SJSA1 (cell line): ENCODE measurements around the gene CLEC17A. TPM values are rescaled to one million over a fixed set of nuclear protein-coding genes. Genes with fewer than 3 reads are reported as not detected.
"Not testable (repeated sequence)": the region's sequence is repeated elsewhere in the genome, so short reads cannot be mapped to it uniquely, and the experiment has no call there.

Source experiments
- DNase-seq, 2 experiments: peaks; one replicate each; pipeline ENCODE4 v3.0.0-alpha.2; 2015 to 2020; ENCODE audit warnings: low spot score in 2 of 2, low read depth in 1 of 2
- H3K27ac ChIP-seq: fragments of 250-450 bp; sonication (Bioruptor Pico); 2 replicates; pipeline ENCODE4 v1.5.1; 2020; ENCODE audit warnings: mild to moderate bottlenecking, moderate library complexity
- H3K27me3 ChIP-seq: fragments of 250-450 bp; sonication (Bioruptor Pico); replicated peaks from 2 replicates; pipeline ENCODE4 v1.5.1; 2020; ENCODE audit warnings: mild to moderate bottlenecking, moderate library complexity
- H3K36me3 ChIP-seq: fragments of 250-450 bp; sonication (Bioruptor Pico); 2 replicates; pipeline ENCODE4 v1.5.1; 2020; ENCODE audit warnings: mild to moderate bottlenecking
- H3K4me1 ChIP-seq: fragments of 250-450 bp; sonication (Bioruptor Pico); replicated peaks from 2 replicates; pipeline ENCODE4 v1.6.1; 2021; ENCODE audit warnings: mild to moderate bottlenecking
- H3K4me3 ChIP-seq: fragments of 250-450 bp; sonication (Bioruptor Pico); 2 replicates; pipeline ENCODE4 v1.5.1; 2020; ENCODE audit warnings: mild to moderate bottlenecking
- H3K9me3 ChIP-seq: fragments of 250-450 bp; sonication (Bioruptor Pico); replicated peaks from 2 replicates; pipeline ENCODE4 v1.5.1; 2020; ENCODE audit warnings: mild to moderate bottlenecking
- total RNA-seq: library from RNA; depleted of rRNA; stranded (reverse); fragments of >200 nt; shearing (Covaris generic); gene quantifications from 2 replicates; pipeline ENCODE4 v1.2.3, GENCODE V29; 2014; rRNA removed

CLEC17A gene, protein sequence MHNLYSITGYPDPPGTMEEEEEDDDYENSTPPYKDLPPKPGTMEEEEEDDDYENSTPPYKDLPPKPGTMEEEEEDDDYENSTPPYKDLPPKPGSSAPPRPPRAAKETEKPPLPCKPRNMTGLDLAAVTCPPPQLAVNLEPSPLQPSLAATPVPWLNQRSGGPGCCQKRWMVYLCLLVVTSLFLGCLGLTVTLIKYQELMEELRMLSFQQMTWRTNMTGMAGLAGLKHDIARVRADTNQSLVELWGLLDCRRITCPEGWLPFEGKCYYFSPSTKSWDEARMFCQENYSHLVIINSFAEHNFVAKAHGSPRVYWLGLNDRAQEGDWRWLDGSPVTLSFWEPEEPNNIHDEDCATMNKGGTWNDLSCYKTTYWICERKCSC
- 0.18 TPM in 1 of 2 replicates, not detected in the other for total RNA-seq

- H3K4me1 ChIP-seq: no peaks in the 10 kb centered on the region
These were observed at the start of gene CLEC17A for GRCh38 chr19:14582894-14583340. TSS of gene CLEC17A (plus strand) at chr19:14583084. CDS start at chr19:14583161, 77 bp downstream.

DNA sequence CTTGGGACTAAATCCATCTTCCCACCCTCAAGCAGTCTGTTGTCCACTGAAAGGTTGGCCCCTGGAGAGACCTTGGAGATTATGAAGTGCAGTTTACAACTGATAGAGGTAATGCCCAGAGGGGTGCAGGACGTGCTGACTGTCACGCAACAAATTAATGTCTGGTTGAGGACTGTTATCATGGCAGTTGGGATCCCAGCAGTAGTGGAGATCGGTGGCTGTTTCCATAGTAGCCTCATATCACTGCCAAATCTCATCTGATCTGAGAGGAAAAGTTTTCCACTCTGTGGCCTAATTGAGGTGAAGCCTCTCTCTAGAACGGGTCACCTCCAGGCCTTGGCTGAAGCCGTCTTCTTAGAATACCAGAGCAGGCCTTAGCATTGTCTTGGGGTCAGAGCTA lies 49.4 kb upstream of the CLEC17A start:
- Histone ChIP-seq H3K9me3 (no peaks in the 10 kb centered on the region), H3K36me3 (peaks cover 7% of the 10 kb centered on the region), H3K27ac (no peak overlapping the region), H3K4me1 (peaks cover 10% of the 10 kb centered on the region; the same call in 1 of the 2 replicates), H3K4me3 (no peak overlapping the region), H3K27me3 (no peaks in the 10 kb centered on the region)
- no peak for DNase-seq

More at GRCh38 chr19:14582894-14583340, at the start of gene CLEC17A:
- Histone ChIP-seq H3K27me3 (no peaks in the 10 kb centered on the region), H3K36me3 (no peaks in the 10 kb centered on the region), H3K27ac (no peak within 1 kb of the TSS), H3K9me3 (no peaks in the 10 kb centered on the region), H3K4me3 (no peak within 1 kb of the TSS)
- no peak for DNase-seq

DNA sequence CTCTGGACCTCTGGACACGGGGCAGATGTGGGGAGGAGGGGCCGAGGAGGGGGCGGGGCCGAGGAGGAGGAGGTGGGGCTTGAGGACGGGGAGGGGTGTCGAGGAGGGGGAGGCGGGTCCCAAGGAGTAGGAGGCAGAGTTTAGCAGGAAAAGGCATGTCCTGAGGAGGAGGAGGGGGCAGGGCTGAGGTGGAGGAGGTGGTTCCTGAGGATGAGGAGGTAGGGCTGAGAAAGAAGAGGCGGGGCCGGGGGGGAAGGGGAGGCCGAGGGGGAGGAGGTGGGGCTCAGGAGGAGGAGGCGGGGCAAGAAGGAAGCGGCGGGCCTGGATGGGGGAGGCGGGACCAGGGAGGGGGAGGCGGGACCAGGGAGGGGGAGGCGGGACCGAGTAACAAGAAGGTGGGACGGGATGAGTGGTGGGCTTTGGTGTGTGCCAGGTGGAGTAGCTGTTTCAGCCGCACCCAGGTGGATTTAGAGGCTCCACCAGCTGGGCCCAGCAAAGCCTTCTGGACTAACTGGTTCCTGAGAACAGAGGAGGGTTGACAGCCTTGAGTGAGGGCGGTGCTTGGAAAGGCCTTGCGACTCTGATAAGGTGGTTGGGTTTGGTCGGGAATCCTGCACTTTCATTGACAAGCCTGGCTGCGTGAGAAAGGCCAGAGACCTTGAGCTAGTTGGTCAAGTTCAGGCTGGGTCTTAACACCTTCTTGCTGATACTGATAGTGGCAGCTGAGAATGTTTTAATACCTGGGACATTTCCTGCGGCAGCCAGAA lies 45.8 kb upstream of the CLEC17A start:
- Histone ChIP-seq H3K4me3 (no peak overlapping the region), H3K27me3 (no peaks in the 10 kb centered on the region), H3K9me3 (no peaks in the 10 kb centered on the region), H3K4me1 (no peaks in the 10 kb centered on the region), H3K27ac (no peak overlapping the region), H3K36me3 (peaks cover 7% of the 10 kb centered on the region)
- no peak for DNase-seq

- Histone ChIP-seq H3K9me3 (no peaks in the 10 kb centered on the region), H3K4me3 (no peak overlapping the region), H3K27ac (no peak overlapping the region), H3K4me1 (peaks cover 6% of the 10 kb centered on the region), H3K27me3 (no peaks in the 10 kb centered on the region), H3K36me3 (0 out of 2 replicates have a peak, but pooled peaks cover 2% of the 10 kb centered on the region)
- DNase-seq: no peak
These were observed 42.0 kb upstream of the CLEC17A start for GRCh38 chr19:14540741-14541525.

GRCh38 chr19:14541979-14542378 lies 40.9 kb upstream of the CLEC17A start:
- DNase-seq, H3K9me3 ChIP-seq, H3K36me3 ChIP-seq, H3K27ac ChIP-seq, H3K4me3 ChIP-seq, H3K27me3 ChIP-seq, H3K4me1 ChIP-seq: not testable (repeated sequence)

DNA sequence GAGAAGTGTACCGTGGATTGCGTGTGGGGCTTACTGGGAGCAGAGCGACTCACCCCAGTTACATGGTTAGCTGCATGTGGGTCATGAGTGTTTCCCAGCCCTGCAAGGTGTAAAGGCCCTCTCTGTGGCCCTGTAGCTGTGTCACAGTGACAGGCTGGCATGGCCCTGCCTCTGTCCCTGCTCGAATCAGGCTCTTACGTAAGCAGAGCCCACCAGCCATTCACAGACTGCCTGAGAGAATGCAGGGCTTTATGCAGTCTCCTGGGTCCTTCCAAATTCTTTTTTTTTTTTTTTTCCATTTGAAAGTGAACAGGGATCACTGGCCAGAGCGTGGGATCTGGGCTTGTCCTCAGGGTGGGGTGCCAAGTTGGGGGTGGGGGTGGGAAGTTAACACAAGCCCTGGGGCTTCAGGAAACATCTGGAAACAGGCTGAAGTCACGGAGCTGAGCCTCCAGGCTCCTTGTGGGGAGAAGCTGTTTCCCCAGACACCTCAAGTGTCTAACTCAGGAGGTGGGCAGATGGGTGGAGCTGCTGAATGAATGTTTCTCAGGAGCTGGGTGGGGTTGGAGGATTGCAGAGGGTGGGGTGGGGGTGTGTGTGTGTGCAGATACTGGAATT lies 40.1 kb upstream of the CLEC17A start:
- Histone ChIP-seq H3K4me1 (peaks cover 6% of the 10 kb centered on the region), H3K9me3 (no peaks in the 10 kb centered on the region)
- no peak for DNase-seq

GRCh38 chr19:14544047-14544446 lies 38.8 kb upstream of the CLEC17A start:
- Histone ChIP-seq H3K27ac (no peak overlapping the region), H3K9me3 (no peaks in the 10 kb centered on the region), H3K4me3 (no peak overlapping the region), H3K4me1 (peaks cover 6% of the 10 kb centered on the region), H3K36me3 (peaks cover 5% of the 10 kb centered on the region; the same call in 1 of the 2 replicates), H3K27me3 (no peaks in the 10 kb centered on the region)
- DNase-seq: no peak

More for the DNA sequence above, 40.1 kb upstream of the CLEC17A start:
- H3K27me3 ChIP-seq: no peaks in the 10 kb centered on the region
- H3K36me3 ChIP-seq: 0 out of 2 replicates have a peak, but pooled peaks cover 2% of the 10 kb centered on the region
- no peak overlapping the region for H3K4me3 ChIP-seq
- no peak overlapping the region for H3K27ac ChIP-seq

DNA sequence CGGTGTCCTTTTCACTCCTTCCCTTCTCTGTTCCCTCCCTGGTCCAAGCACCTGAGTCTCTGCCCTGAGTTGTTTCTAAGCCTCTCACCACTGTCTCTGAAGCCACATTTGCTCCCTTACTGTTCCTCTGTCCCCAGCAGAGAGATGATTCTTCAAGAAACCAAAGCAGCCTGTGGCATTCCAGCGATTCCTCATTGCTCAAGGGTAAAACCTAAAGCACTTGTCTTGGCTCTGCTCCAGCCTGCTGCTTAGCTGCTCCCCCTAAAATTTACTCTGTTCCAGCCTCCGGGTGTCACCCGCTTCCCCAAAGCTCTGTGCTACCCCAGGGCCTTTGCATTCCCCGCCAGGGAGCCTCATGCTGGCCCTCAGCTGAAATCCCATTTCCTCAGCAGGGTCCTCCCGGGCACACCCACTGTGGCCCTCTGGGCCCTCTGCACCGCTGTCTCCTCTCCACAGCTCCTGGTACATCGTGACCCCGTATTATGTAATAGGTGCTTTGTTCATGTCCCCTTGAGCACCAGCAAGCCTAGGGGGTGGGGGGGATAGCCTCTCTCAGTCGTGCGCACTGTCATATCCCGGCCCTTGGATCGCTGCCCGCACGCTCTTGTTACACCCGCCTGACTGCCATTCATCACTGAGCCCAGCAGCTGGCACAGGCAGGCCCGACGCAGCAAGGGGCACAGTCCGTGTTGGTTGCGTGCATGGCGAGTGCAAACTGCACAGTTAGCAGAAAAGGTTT lies 37.7 kb upstream of the CLEC17A start:
- no peak for DNase-seq
- H3K27ac ChIP-seq: no peak overlapping the region
- H3K4me1 ChIP-seq: peaks cover 6% of the 10 kb centered on the region
- no peaks in the 10 kb centered on the region for H3K27me3 ChIP-seq
- H3K4me3 ChIP-seq: no peak overlapping the region
- H3K9me3 ChIP-seq: no peaks in the 10 kb centered on the region
- H3K36me3 ChIP-seq: peaks cover 5% of the 10 kb centered on the region; the same call in 1 of the 2 replicates

- no peaks in the 10 kb centered on the region for H3K9me3 ChIP-seq
- H3K27ac ChIP-seq: no peak overlapping the region
- H3K27me3 ChIP-seq: no peaks in the 10 kb centered on the region
- H3K4me1 ChIP-seq: peaks cover 6% of the 10 kb centered on the region
- no peak for DNase-seq
- H3K4me3 ChIP-seq: no peak overlapping the region
- H3K36me3 ChIP-seq: peaks cover 5% of the 10 kb centered on the region; the same call in 1 of the 2 replicates
These were observed 37.2 kb upstream of the CLEC17A start for GRCh38 chr19:14545716-14546082.

DNA sequence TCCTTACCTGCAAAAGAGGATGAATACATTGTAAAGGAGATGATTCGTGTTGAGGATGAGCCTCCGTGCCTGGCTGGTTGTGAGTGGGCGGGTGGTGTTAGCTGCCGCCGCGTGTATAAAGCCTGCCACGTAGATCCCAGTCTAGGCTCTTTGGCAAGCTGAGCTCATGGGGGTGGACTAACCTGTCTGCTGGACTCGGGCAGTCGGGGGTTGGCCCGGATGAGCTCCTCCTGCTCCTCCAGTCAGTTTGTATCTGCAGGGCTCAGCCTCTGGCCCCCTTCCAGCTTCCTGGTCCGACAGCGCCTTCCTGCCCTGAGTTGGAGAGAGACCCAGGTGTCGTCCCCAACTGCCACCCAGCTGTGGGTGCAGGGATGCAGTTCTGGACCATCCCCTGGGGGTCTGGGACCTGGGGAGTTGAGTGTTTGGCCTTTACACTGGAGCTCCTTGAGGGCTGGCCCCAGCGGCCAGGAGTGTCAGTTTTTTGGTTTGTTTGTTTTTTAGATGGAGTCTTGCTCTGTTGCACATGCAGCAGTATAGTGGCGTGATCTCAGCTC lies 32.6 kb upstream of the CLEC17A start:
- 0 out of 2 replicates have a peak, but pooled peaks cover 3% of the 10 kb centered on the region for H3K4me1 ChIP-seq
- H3K27me3 ChIP-seq: no peaks in the 10 kb centered on the region
- H3K27ac ChIP-seq: no peak overlapping the region
- H3K4me3 ChIP-seq: no peak overlapping the region
- DNase-seq: no peak
- no peaks in the 10 kb centered on the region for H3K9me3 ChIP-seq
- peaks cover 5% of the 10 kb centered on the region; the same call in 1 of the 2 replicates for H3K36me3 ChIP-seq

DNA sequence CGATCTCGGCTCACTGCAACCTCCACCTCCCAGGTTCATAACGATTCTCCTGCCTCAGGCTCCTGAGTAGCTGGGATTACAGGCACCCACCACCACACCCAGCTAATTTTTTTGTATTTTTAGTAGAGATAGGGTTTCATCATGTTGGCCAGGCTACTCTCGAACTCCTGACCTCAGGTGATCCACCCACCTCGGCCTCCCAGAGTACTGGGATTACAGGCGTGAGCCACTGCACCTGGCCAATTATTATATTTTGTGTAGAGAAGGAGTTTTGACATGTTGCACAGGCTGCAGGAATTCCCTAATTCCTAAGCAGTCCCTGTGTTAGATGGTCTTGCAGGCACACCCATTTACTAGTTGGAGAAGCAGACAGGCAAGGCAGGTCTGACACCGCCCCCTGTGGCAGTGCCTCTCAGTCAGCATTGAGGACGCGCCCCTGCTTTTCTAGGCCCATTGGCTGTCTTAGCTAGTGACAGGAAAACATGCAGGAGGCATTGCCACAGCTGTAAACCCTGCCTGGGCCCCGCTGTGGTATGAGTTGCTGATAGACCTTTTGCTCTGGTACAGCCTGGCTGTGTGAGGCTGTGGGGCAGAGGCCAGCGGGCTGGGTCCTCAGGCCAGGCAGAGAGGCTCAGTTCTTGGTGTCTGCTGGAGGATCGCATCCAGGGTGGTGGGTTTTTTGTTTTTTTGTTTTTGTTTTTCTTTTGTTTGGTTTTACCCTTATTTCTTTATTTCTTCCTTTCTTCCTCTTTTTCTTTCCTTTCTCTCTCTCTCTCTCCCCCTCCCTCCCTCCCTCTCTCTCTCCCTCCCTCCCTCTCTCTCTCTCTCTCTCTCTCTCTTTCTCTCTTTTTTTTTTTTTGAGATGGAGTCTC lies 31.5 kb upstream of the CLEC17A start:
- not testable (repeated sequence) for H3K27ac ChIP-seq, DNase-seq

DNA sequence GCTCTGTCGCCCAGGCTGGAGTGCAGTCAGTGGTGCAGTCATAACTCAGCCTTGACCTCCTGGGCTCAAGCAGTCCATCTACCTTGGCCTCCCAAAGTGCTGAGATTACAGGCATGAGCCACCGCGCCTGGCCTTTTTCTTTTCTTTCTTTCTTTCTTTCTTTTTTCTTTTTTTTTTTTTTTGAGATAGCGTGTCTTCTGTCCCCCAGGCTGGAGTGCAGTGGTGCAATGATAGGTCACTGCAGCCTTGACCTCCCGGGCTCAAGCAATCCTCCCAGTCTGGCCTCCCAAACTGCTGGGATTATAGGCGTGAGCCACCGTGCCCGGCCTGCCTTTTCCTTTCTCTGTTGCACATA lies 30.9 kb upstream of the CLEC17A start:
- peaks cover 13% of the 10 kb centered on the region for H3K4me1 ChIP-seq
- H3K36me3 ChIP-seq, DNase-seq, H3K27me3 ChIP-seq, H3K27ac ChIP-seq, H3K4me3 ChIP-seq, H3K9me3 ChIP-seq: not testable (repeated sequence)

More for the DNA sequence above, 31.5 kb upstream of the CLEC17A start:
- not testable (repeated sequence) for H3K27me3 ChIP-seq, H3K9me3 ChIP-seq, H3K4me1 ChIP-seq, H3K4me3 ChIP-seq, H3K36me3 ChIP-seq
